Karpas-422 (cell line): ENCODE measurements around the gene PPARA. TPM values are rescaled to one million over a fixed set of nuclear protein-coding genes. Genes with fewer than 3 reads are reported as not detected.

Experiments used
- DNase-seq: peaks from one replicate; pipeline ENCODE4 v3.0.0-alpha.2; 2015
- H2AFZ ChIP-seq: fragments of 200-600 bp; sonication (generic); 2 replicates; pipeline ENCODE4 v1.6.1; 2014; ENCODE audit warnings: antibody characterized with exemption, low read length, mixed read lengths
- H3K27ac ChIP-seq: fragments of 200-600 bp; sonication (generic); 2 replicates; pipeline ENCODE4 v1.5.1; 2014; ENCODE audit warnings: mild to moderate bottlenecking, low read length, moderate library complexity
- H3K27me3 ChIP-seq: fragments of 200-600 bp; sonication (generic); 2 replicates; pipeline ENCODE4 v1.6.1; 2014; ENCODE audit warnings: low read length, mixed read lengths
- H3K36me3 ChIP-seq: fragments of 200-600 bp; sonication (generic); 2 replicates; pipeline ENCODE4 v1.6.1; 2014; ENCODE audit warnings: low read length, mixed read lengths; ENCODE audit not compliant: insufficient read depth
- H3K4me1 ChIP-seq: fragments of 200-600 bp; sonication (generic); 2 replicates; pipeline ENCODE4 v1.6.1; 2014; ENCODE audit warnings: mild to moderate bottlenecking, low read length, mixed read lengths
- H3K4me2 ChIP-seq: fragments of 200-600 bp; sonication (generic); 2 replicates; pipeline ENCODE4 v1.6.1; 2014; ENCODE audit warnings: low read length, low read depth, mild to moderate bottlenecking; ENCODE audit not compliant: poor library complexity, severe bottlenecking
- H3K4me3 ChIP-seq: fragments of 200-600 bp; sonication (generic); 2 replicates; pipeline ENCODE4 v1.5.1; 2014; ENCODE audit warnings: mild to moderate bottlenecking, antibody characterized with exemption, low read length, mixed read lengths
- H3K79me2 ChIP-seq: fragments of 200-600 bp; sonication (generic); 2 replicates; pipeline ENCODE4 v1.6.1; 2014; ENCODE audit warnings: mild to moderate bottlenecking, low read length, mixed read lengths
- H3K9ac ChIP-seq: fragments of 200-600 bp; sonication (generic); 2 replicates; pipeline ENCODE4 v1.6.0; 2014; ENCODE audit warnings: low read length
- H3K9me2 ChIP-seq: fragments of 200-600 bp; sonication (generic), shearing (Covaris generic); replicated peaks from 2 replicates; pipeline ENCODE4 v1.6.0; 2014; ENCODE audit warnings: mild to moderate bottlenecking, low read length, moderate library complexity; ENCODE audit not compliant: insufficient read depth
- H3K9me3 ChIP-seq: fragments of 300-700, 200-600 bp; sonication (generic); 2 replicates; pipeline ENCODE4 v1.6.1; 2014; ENCODE audit warnings: low read length, mixed read lengths
- H4K20me1 ChIP-seq: fragments of 200-600 bp; sonication (generic); 2 replicates; pipeline ENCODE4 v1.6.1; 2014; ENCODE audit warnings: mild to moderate bottlenecking, antibody characterized with exemption, low read length, low read depth; ENCODE audit not compliant: insufficient read depth
- total RNA-seq: library from RNA; depleted of rRNA; stranded (reverse); fragments of >200 nt; shearing (Covaris generic); gene quantifications from 2 replicates; pipeline ENCODE4 v1.2.3, GENCODE V29; 2014; ENCODE audit warnings: low replicate concordance

PPARA gene
- total RNA-seq, 1 experiment from 2014 or later: 23.5 TPM

GRCh38 chr22:46106279-46107022 lies 43.9 kb upstream of the PPARA start:
- no peaks in the 10 kb centered on the region for H3K36me3 ChIP-seq
- H3K9me2 ChIP-seq: no peaks in the 10 kb centered on the region
- H3K4me3 ChIP-seq: no peak overlapping the region
- H3K4me1 ChIP-seq: no peaks in the 10 kb centered on the region
- H4K20me1 ChIP-seq: no peaks in the 10 kb centered on the region
- H3K27me3 ChIP-seq: no peaks in the 10 kb centered on the region
- DNase-seq: no peak
- no peak overlapping the region for H3K9ac ChIP-seq
- H3K4me2 ChIP-seq: no peak overlapping the region
- H3K27ac ChIP-seq: no peak overlapping the region
- no peaks in the 10 kb centered on the region for H3K9me3 ChIP-seq
- no peaks in the 10 kb centered on the region for H3K79me2 ChIP-seq
- no peak overlapping the region for H2AFZ ChIP-seq

GRCh38 chr22:46107089-46107664 lies 43.1 kb upstream of the PPARA start:
- no peaks in the 10 kb centered on the region for H3K4me1 ChIP-seq
- H3K27me3 ChIP-seq: no peaks in the 10 kb centered on the region

GRCh38 chr22:46107753-46108563 lies 42.4 kb upstream of the PPARA start:
- Histone ChIP-seq H3K36me3 (no peaks in the 10 kb centered on the region), H2AFZ (no peak overlapping the region), H3K4me3 (no peak overlapping the region), H4K20me1 (no peaks in the 10 kb centered on the region), H3K27me3 (no peaks in the 10 kb centered on the region), H3K9me3 (no peaks in the 10 kb centered on the region), H3K9me2 (no peaks in the 10 kb centered on the region), H3K79me2 (no peaks in the 10 kb centered on the region), H3K27ac (no peak overlapping the region), H3K9ac (no peak overlapping the region), H3K4me1 (no peaks in the 10 kb centered on the region), H3K4me2 (no peak overlapping the region)
- no peak for DNase-seq

More at GRCh38 chr22:46107089-46107664, 43.1 kb upstream of the PPARA start:
- Histone ChIP-seq H4K20me1 (no peaks in the 10 kb centered on the region), H2AFZ (no peak overlapping the region), H3K4me3 (no peak overlapping the region), H3K9me3 (no peaks in the 10 kb centered on the region), H3K27ac (no peak overlapping the region), H3K36me3 (no peaks in the 10 kb centered on the region), H3K9ac (no peak overlapping the region), H3K4me2 (no peak overlapping the region), H3K9me2 (no peaks in the 10 kb centered on the region), H3K79me2 (no peaks in the 10 kb centered on the region)
- DNase-seq: no peak

GRCh38 chr22:46108564-46109473 lies 41.5 kb upstream of the PPARA start:
- Histone ChIP-seq H3K79me2 (no peaks in the 10 kb centered on the region), H2AFZ (no peak overlapping the region), H3K9me2 (no peaks in the 10 kb centered on the region), H3K9ac (no peak overlapping the region), H3K4me1 (no peaks in the 10 kb centered on the region), H4K20me1 (no peaks in the 10 kb centered on the region), H3K4me3 (no peak overlapping the region), H3K4me2 (no peak overlapping the region), H3K27ac (no peak overlapping the region), H3K27me3 (no peaks in the 10 kb centered on the region), H3K9me3 (no peaks in the 10 kb centered on the region), H3K36me3 (no peaks in the 10 kb centered on the region)
- peak; percentile 68 for DNase-seq

GRCh38 chr22:46109474-46110003 lies 40.8 kb upstream of the PPARA start:
- Histone ChIP-seq H3K4me2 (no peak overlapping the region), H3K4me1 (no peaks in the 10 kb centered on the region), H3K9ac (no peak overlapping the region), H3K4me3 (no peak overlapping the region), H3K27ac (no peak overlapping the region), H4K20me1 (no peaks in the 10 kb centered on the region), H3K27me3 (no peaks in the 10 kb centered on the region), H3K79me2 (no peaks in the 10 kb centered on the region), H3K9me2 (no peaks in the 10 kb centered on the region), H3K9me3 (no peaks in the 10 kb centered on the region), H3K36me3 (no peaks in the 10 kb centered on the region), H2AFZ (no peak overlapping the region)
- DNase-seq: no peak

GRCh38 chr22:46110215-46110614 lies 40.1 kb upstream of the PPARA start:
- H3K27ac ChIP-seq: no peak overlapping the region
- no peaks in the 10 kb centered on the region for H3K9me2 ChIP-seq
- H4K20me1 ChIP-seq: no peaks in the 10 kb centered on the region
- H3K9me3 ChIP-seq: no peaks in the 10 kb centered on the region
- no peaks in the 10 kb centered on the region for H3K4me1 ChIP-seq
- H3K36me3 ChIP-seq: no peaks in the 10 kb centered on the region
- H3K4me3 ChIP-seq: no peak overlapping the region
- no peak overlapping the region for H3K9ac ChIP-seq
- H2AFZ ChIP-seq: no peak overlapping the region
- DNase-seq: peak; percentile 72
- H3K79me2 ChIP-seq: no peaks in the 10 kb centered on the region
- H3K27me3 ChIP-seq: no peaks in the 10 kb centered on the region
- no peak overlapping the region for H3K4me2 ChIP-seq

- no peak overlapping the region for H3K4me3 ChIP-seq
- no peaks in the 10 kb centered on the region for H3K27me3 ChIP-seq
- no peaks in the 10 kb centered on the region for H3K9me2 ChIP-seq
- H3K36me3 ChIP-seq: no peaks in the 10 kb centered on the region
- DNase-seq: no peak
- H3K9me3 ChIP-seq: no peaks in the 10 kb centered on the region
- H3K9ac ChIP-seq: no peak overlapping the region
- H3K27ac ChIP-seq: no peak overlapping the region
- H3K79me2 ChIP-seq: no peaks in the 10 kb centered on the region
- H3K4me1 ChIP-seq: peaks cover 2% of the 10 kb centered on the region
- no peak overlapping the region for H2AFZ ChIP-seq
- H4K20me1 ChIP-seq: no peaks in the 10 kb centered on the region
- H3K4me2 ChIP-seq: no peak overlapping the region
Measured at GRCh38 chr22:46111645-46112306, 38.5 kb upstream of the PPARA start.
